Hematopoietic multipotent progenitor cell treated with erythropoietin and hydrocortisone succinate and interleukin-3 and kit ligand, for 8 days (in vitro differentiated cells): ENCODE data around the gene ZNRD2.

Experiments used
- DNase-seq: peaks from one replicate; pipeline ENCODE4 v3.0.0-alpha.2; 2015

Gene ZNRD2

GRCh38 chr11:65538915-65539743 is 31.1 kb upstream of the ZNRD2 start:
- DNase-seq = no peak

GRCh38 chr11:65539744-65540289 is 30.5 kb upstream of the ZNRD2 start:
- no peak for DNase-seq

GRCh38 chr11:65540290-65541092 is 29.8 kb upstream of the ZNRD2 start:
- peak; percentile 86 for DNase-seq

- no peak for DNase-seq
These were observed 28.9 kb upstream of the ZNRD2 start for GRCh38 chr11:65541093-65541982.

- no peak for DNase-seq
These were observed 27.4 kb upstream of the ZNRD2 start for GRCh38 chr11:65542738-65543390.

- no peak for DNase-seq
These were observed 24.4 kb upstream of the ZNRD2 start for GRCh38 chr11:65545853-65546216.

GRCh38 chr11:65546217-65546958 is 23.9 kb upstream of the ZNRD2 start:
- peak; percentile 88 for DNase-seq

GRCh38 chr11:65547446-65548125 is 22.7 kb upstream of the ZNRD2 start:
- DNase-seq = no peak

GRCh38 chr11:65548395-65548794 is 21.9 kb upstream of the ZNRD2 start:
- DNase-seq = no peak

GRCh38 chr11:65549096-65549495 is 21.2 kb upstream of the ZNRD2 start:
- no peak for DNase-seq

GRCh38 chr11:65551572-65552387 is 18.5 kb upstream of the ZNRD2 start:
- DNase-seq = peak; percentile 66

GRCh38 chr11:65552388-65552951 is 17.8 kb upstream of the ZNRD2 start:
- DNase-seq = no peak

- DNase-seq = peak; percentile 83
These were observed 16.8 kb upstream of the ZNRD2 start for GRCh38 chr11:65553301-65554001.

- DNase-seq = no peak
These were observed 16.0 kb upstream of the ZNRD2 start for GRCh38 chr11:65554057-65554818.

GRCh38 chr11:65554842-65555430 is 15.3 kb upstream of the ZNRD2 start:
- no peak for DNase-seq

GRCh38 chr11:65555693-65556231 is 14.5 kb upstream of the ZNRD2 start:
- DNase-seq = peak; percentile 43
